ENCODE results near the gene WWC1. TPM values are rescaled to one million over a fixed set of nuclear protein-coding genes. Genes with fewer than 3 reads are reported as not detected.

WWC1 gene
- total and polyA plus RNA-seq, 9 of the 15 experiments (the other 6 are each of a cell fraction or from before 2014, with no cell fraction given) = under 0.01 to 0.54 (median 0.42) TPM; not detected in 6

GRCh38 chr5:168480601-168481000 lies 189.2 kb downstream of the WWC1 start:
- no TSS peak for BruUV-seq (replicated peaks)
- Histone ChIP-seq H3K4me1 (replicated peaks in 1 of 2; ENCODE audit: control insufficient read depth in 2 of 2, insufficient read depth in 2 of 2, low read length in 2 of 2) (peaks cover 0 to 5% of the 10 kb centered on the region in 2 experiments; a peak in 1 of 5 replicates), H3K4me2 (ENCODE audit: insufficient read depth, low read length) (no peak overlapping the region), H3K36me3 (ENCODE audit: control insufficient read depth, insufficient read depth, low read length) (no peaks in the 10 kb centered on the region), H2AFZ (ENCODE audit: low read depth, low read length) (no peak overlapping the region), H3K9me3 (replicated peaks; ENCODE audit: control insufficient read depth, insufficient read depth, low read depth, low read length) (no peaks in the 10 kb centered on the region), H3K27me3 (ENCODE audit: control insufficient read depth in 2 of 2, insufficient read depth in 2 of 2, low read length in 2 of 2) (no peaks in the 10 kb centered on the region; a peak in 1 of 5 replicates), H4K20me1 (replicated peaks; ENCODE audit: control insufficient read depth, insufficient read depth, low read length) (no peaks in the 10 kb centered on the region), H3K4me3 (no peak overlapping the region), H3K79me2 (ENCODE audit: control insufficient read depth, insufficient read depth, low read length) (no peaks in the 10 kb centered on the region), H3K9me1 (ENCODE audit: control insufficient read depth, insufficient read depth, low read length) (no peaks in the 10 kb centered on the region), H3K27ac (ENCODE audit: extremely low read depth, low read depth, low read length) (no peak overlapping the region), H3K9ac (ENCODE audit: insufficient read depth in 1 of 2, low read depth in 2 of 2, low read length in 2 of 2) (no peak overlapping the region)
- no peak for TF ChIP-seq ZNF41 (CRISPR knock-in tag; conservative IDR thresholded peaks at IDR 0.05)
- no peak for TF ChIP-seq TBP (optimal IDR thresholded peaks at IDR 0.05; ENCODE audit: low read depth, low read length)
- TF ChIP-seq ZNF133 (CRISPR knock-in tag; IDR thresholded peaks at IDR 0.05) = no peak
- TF ChIP-seq ZNF584 (CRISPR knock-in tag; IDR thresholded peaks at IDR 0.05; ENCODE audit: low read depth) = no peak
- TF ChIP-seq ZNF592 (IDR thresholded peaks at IDR 0.05) = no peak
- TF ChIP-seq NCOR1 (IDR thresholded peaks at IDR 0.05) = no peak
- no peak for TF ChIP-seq ZNF778 (CRISPR knock-in tag; IDR thresholded peaks at IDR 0.05)
- no peak for TF ChIP-seq PYGO2 (tag; IDR thresholded peaks at IDR 0.05)
- TF ChIP-seq CTCFL (IDR thresholded peaks at IDR 0.05; ENCODE audit: borderline replicate concordance, insufficient read depth, low read depth, low read length, poor library complexity, severe bottlenecking) = no peak
- intact Hi-C loops (cut with micrococcal nuclease) (loop anchor here (5.0 kb wide), 1 partner anchor 213 kb away; no protein-coding TSS in a partner anchor), in situ Hi-C loops (cut with MboI) (no loop called here)
- FAIRE-seq (no peak), DNase-seq (ENCODE audit: extremely low read depth in 1 of 4, low spot score in 3 of 4) (no peak), ATAC-seq (no peak)
- WGBS (ENCODE audit: insufficient coverage, low coverage, missing lambda C conversion rate) = 72% methylated on average over 3 of the region's 3 CpGs
- ChIA-PET CTCF (ENCODE audit: low intra/inter-chr PET ratio) (no interaction called here), POLR2A (interaction anchor here (1.0 kb wide), 1 partner anchor 43 kb away, joined by 4 read pairs; no protein-coding TSS in a partner anchor)

All from K562 (cell line).